HepG2 (cell line): ENCODE results near the gene FBXW2. TPM values are rescaled to one million over a fixed set of nuclear protein-coding genes. Genes with fewer than 3 reads are reported as not detected.

Source experiments
- DMAP1 ChIP-seq: IDR thresholded peaks from 2 replicates; pipeline ENCODE4 v1.6.1; 2016
- DPF2 ChIP-seq: sonication (generic); formaldehyde crosslinking; IDR thresholded peaks from 2 replicates; pipeline ENCODE4 v1.4.0; 2020; ENCODE audit warnings: mild to moderate bottlenecking, low read depth, missing genetic modification reagents, borderline replicate concordance
- EED ChIP-seq: sonication (generic); formaldehyde crosslinking; IDR thresholded peaks from 2 replicates; pipeline ENCODE4 v1.5.0; 2020; ENCODE audit warnings: mild to moderate bottlenecking, missing genetic modification reagents
- GATA4 ChIP-seq: sonication (generic); IDR thresholded peaks from 2 replicates; pipeline ENCODE4 v1.6.1; 2016; ENCODE audit warnings: antibody characterized with exemption, low read depth, borderline replicate concordance
- GATAD1 ChIP-seq: IDR thresholded peaks from 2 replicates; pipeline ENCODE4 v1.6.1; 2016; ENCODE audit warnings: missing genetic modification reagents, missing compliant biosample characterization
- HCFC1 ChIP-seq: fragments of 150-350 bp; IDR thresholded peaks from 2 replicates; pipeline ENCODE4 v1.6.1; 2014; ENCODE audit warnings: low read depth, low read length
- HNRNPLL ChIP-seq: fragments of 200-400 bp; formaldehyde crosslinking; IDR thresholded peaks from 2 replicates; pipeline ENCODE4 v1.6.1; 2017; ENCODE audit warnings: mild to moderate bottlenecking, low read depth, low read length; ENCODE audit not compliant: poor library complexity, severe bottlenecking
- ISX ChIP-seq: sonication (generic); formaldehyde crosslinking; conservative IDR thresholded peaks from 2 replicates; pipeline ENCODE4 v1.5.0; 2020; ENCODE audit warnings: missing genetic modification reagents
- MEF2D ChIP-seq: sonication (generic); formaldehyde crosslinking; IDR thresholded peaks from 2 replicates; pipeline ENCODE4 v1.5.1; 2020; ENCODE audit warnings: mild to moderate bottlenecking, missing genetic modification reagents
- MTF1 ChIP-seq: sonication (generic); formaldehyde crosslinking; IDR thresholded peaks from 2 replicates; pipeline ENCODE4 v1.5.0; 2020; ENCODE audit warnings: missing genetic modification reagents
- NFYC ChIP-seq: IDR thresholded peaks from 2 replicates; pipeline ENCODE4 v1.6.1; 2016; ENCODE audit warnings: missing genetic modification reagents, missing compliant biosample characterization
- PAF1 ChIP-seq: IDR thresholded peaks from 2 replicates; pipeline ENCODE4 v1.6.1; 2016; ENCODE audit warnings: missing genetic modification reagents, missing compliant biosample characterization
- PLRG1 ChIP-seq: fragments of 450-650 bp; conservative IDR thresholded peaks from 2 replicates; pipeline ENCODE4 v1.6.1; 2016
- POLR2AphosphoS2 ChIP-seq: IDR thresholded peaks from 2 replicates; pipeline ENCODE4 v1.6.1; 2011; ENCODE audit warnings: low read depth, low read length, improper control_type of control experiment
- PRPF4 ChIP-seq: fragments of 200-400 bp; formaldehyde crosslinking; IDR thresholded peaks from 2 replicates; pipeline ENCODE4 v1.6.1; 2016; ENCODE audit warnings: low read length, low read depth; ENCODE audit not compliant: poor library complexity, severe bottlenecking
- RAD51 ChIP-seq: fragments of 450-650 bp; IDR thresholded peaks from 2 replicates; pipeline ENCODE4 v1.6.1; 2016; ENCODE audit warnings: borderline replicate concordance
- RNF2 ChIP-seq: fragments of 450-650 bp; conservative IDR thresholded peaks from 2 replicates; pipeline ENCODE4 v1.6.1; 2016; ENCODE audit warnings: low read depth
- SMAD9 ChIP-seq: sonication (generic); formaldehyde crosslinking; IDR thresholded peaks from 2 replicates; pipeline ENCODE4 v1.5.1; 2020; ENCODE audit warnings: mild to moderate bottlenecking, missing genetic modification reagents
- THYN1 ChIP-seq: sonication (generic); formaldehyde crosslinking; IDR thresholded peaks from 2 replicates; pipeline ENCODE4 v1.8.1; 2023; ENCODE audit warnings: low read depth, mild to moderate bottlenecking, moderate library complexity, missing genetic modification reagents, borderline replicate concordance
- ZC3H4 ChIP-seq: sonication (generic); formaldehyde crosslinking; IDR thresholded peaks from 2 replicates; pipeline ENCODE4 v1.4.0; 2020; ENCODE audit warnings: missing genetic modification reagents, borderline replicate concordance
- ZIK1 ChIP-seq: sonication (generic); formaldehyde crosslinking; IDR thresholded peaks from 2 replicates; pipeline ENCODE4 v1.5.0; 2020; ENCODE audit warnings: mild to moderate bottlenecking, low read depth, missing genetic modification reagents, borderline replicate concordance
- ZNF256 ChIP-seq: sonication (generic); formaldehyde crosslinking; conservative IDR thresholded peaks from 2 replicates; pipeline ENCODE4 v1.4.0; 2020; ENCODE audit warnings: missing genetic modification reagents
- ZNF30 ChIP-seq: sonication (generic); formaldehyde crosslinking; IDR thresholded peaks from 2 replicates; pipeline ENCODE4 v1.5.0; 2020; ENCODE audit warnings: mild to moderate bottlenecking, missing genetic modification reagents
- ZNF510 ChIP-seq: sonication (generic); formaldehyde crosslinking; IDR thresholded peaks from 2 replicates; pipeline ENCODE4 v1.4.0; 2020; ENCODE audit warnings: low read depth, mild to moderate bottlenecking, missing genetic modification reagents
- ZNF569 ChIP-seq: sonication (generic); formaldehyde crosslinking; IDR thresholded peaks from 2 replicates; pipeline ENCODE4 v1.5.0; 2020; ENCODE audit warnings: mild to moderate bottlenecking, missing genetic modification reagents, moderate library complexity, borderline replicate concordance
- ZNF772 ChIP-seq: sonication (generic); formaldehyde crosslinking; IDR thresholded peaks from 2 replicates; pipeline ENCODE4 v1.5.0; 2020; ENCODE audit warnings: mild to moderate bottlenecking, missing genetic modification reagents
- polyA plus RNA-seq, 8 experiments: library from polyadenylated mRNA; depleted of rRNA in 3 of 8; stranded (reverse) in 7 of 8; unstranded in 1 of 8; fragments of >200 nt; fragmentation: Illumina TruSeq in 4 of 8; extraction: Trizol in 4 of 8; gene quantifications; 2 replicates each; pipeline versions ENCODE4 v1.2.1 to v1.2.3, GENCODE V29; 2011 to 2016; ENCODE audit warnings: low read depth in 4 of 8, missing spikeins in 1 of 8, mixed read lengths in 1 of 8; ENCODE audit not compliant: insufficient read depth in 1 of 8
- total RNA-seq, 5 experiments: library from RNA; depleted of rRNA; stranded (reverse); fragments of >200 nt; fragmentation: Illumina TruSeq; extraction: Trizol; gene quantifications; 2 replicates each; pipeline ENCODE4 v1.2.3, GENCODE V29; 2016; ENCODE audit warnings: low read depth in 1 of 5
- TF ChIP-seq, protein P1 (sequence below): sonication (generic); formaldehyde crosslinking; IDR thresholded peaks from 2 replicates; pipeline ENCODE4 v1.5.1; 2020; ENCODE audit warnings: missing genetic modification reagents, mild to moderate bottlenecking, borderline replicate concordance
- TF ChIP-seq, protein P2 (sequence below): sonication (generic); formaldehyde crosslinking; IDR thresholded peaks from 2 replicates; pipeline ENCODE4 v1.4.0; 2020; ENCODE audit warnings: missing genetic modification reagents, low read depth, mild to moderate bottlenecking, borderline replicate concordance
- TF ChIP-seq, protein P3 (sequence below): sonication (generic); formaldehyde crosslinking; IDR thresholded peaks from 2 replicates; pipeline ENCODE4 v1.8.1; 2023; ENCODE audit warnings: mild to moderate bottlenecking, missing genetic modification reagents
- TF ChIP-seq, protein P4 (sequence below): sonication (generic); formaldehyde crosslinking; IDR thresholded peaks from 2 replicates; pipeline ENCODE4 v1.5.0; 2020; ENCODE audit warnings: missing genetic modification reagents, mild to moderate bottlenecking, borderline replicate concordance

FBXW2 gene
- total and polyA plus RNA-seq, 2 of the 13 experiments (the other 11 are each of a cell fraction or from before 2014, with no cell fraction given): 35.4 to 43.1 TPM

- TF ChIP-seq POLR2AphosphoS2 (no peak), ZIK1 (CRISPR knock-in tag) (no peak), PLRG1 (no peak), EED (CRISPR knock-in tag) (no peak), SMAD9 (CRISPR knock-in tag) (no peak), GATA4 (no peak), ZNF772 (CRISPR knock-in tag) (no peak), ZNF569 (CRISPR knock-in tag) (no peak), PAF1 (no peak), ZNF30 (CRISPR knock-in tag) (no peak), HCFC1 (no peak), NFYC (CRISPR knock-in tag) (no peak), MEF2D (CRISPR knock-in tag) (no peak), MTF1 (CRISPR knock-in tag) (no peak), HNRNPLL (no peak), ZNF256 (CRISPR knock-in tag) (no peak), RAD51 (no peak), DMAP1 (peak; percentile 39; the same call in 1 of the 2 replicates), THYN1 (no peak), ZNF510 (CRISPR knock-in tag) (no peak), RNF2 (no peak), PRPF4 (no peak), ISX (CRISPR knock-in tag) (no peak), DPF2 (peak; percentile 16; the same call in 1 of the 2 replicates), ZC3H4 (CRISPR knock-in tag) (no peak), GATAD1 (0 out of 2 replicates have a peak, but pooled peaks have one; percentile 10)
- TF ChIP-seq, protein P1, sequence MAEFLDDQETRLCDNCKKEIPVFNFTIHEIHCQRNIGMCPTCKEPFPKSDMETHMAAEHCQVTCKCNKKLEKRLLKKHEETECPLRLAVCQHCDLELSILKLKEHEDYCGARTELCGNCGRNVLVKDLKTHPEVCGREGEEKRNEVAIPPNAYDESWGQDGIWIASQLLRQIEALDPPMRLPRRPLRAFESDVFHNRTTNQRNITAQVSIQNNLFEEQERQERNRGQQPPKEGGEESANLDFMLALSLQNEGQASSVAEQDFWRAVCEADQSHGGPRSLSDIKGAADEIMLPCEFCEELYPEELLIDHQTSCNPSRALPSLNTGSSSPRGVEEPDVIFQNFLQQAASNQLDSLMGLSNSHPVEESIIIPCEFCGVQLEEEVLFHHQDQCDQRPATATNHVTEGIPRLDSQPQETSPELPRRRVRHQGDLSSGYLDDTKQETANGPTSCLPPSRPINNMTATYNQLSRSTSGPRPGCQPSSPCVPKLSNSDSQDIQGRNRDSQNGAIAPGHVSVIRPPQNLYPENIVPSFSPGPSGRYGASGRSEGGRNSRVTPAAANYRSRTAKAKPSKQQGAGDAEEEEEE (CRISPR knock-in tag): no peak
- TF ChIP-seq, protein P2, sequence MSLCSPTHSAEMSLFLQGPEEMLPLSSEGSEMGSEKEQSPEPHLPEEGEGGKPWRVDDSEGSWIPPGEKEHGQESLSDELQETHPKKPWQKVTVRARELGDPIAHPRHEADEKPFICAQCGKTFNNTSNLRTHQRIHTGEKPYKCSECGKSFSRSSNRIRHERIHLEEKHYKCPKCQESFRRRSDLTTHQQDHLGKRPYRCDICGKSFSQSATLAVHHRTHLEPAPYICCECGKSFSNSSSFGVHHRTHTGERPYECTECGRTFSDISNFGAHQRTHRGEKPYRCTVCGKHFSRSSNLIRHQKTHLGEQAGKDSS: no peak
- TF ChIP-seq, protein P3, sequence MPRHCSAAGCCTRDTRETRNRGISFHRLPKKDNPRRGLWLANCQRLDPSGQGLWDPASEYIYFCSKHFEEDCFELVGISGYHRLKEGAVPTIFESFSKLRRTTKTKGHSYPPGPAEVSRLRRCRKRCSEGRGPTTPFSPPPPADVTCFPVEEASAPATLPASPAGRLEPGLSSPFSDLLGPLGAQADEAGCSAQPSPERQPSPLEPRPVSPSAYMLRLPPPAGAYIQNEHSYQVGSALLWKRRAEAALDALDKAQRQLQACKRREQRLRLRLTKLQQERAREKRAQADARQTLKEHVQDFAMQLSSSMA (CRISPR knock-in tag): no peak
- TF ChIP-seq, protein P4, sequence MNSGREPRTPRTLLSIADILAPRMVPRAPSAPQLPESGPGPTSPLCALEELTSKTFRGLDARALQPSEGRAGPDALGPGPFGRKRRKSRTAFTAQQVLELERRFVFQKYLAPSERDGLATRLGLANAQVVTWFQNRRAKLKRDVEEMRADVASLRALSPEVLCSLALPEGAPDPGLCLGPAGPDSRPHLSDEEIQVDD (CRISPR knock-in tag): no peak
These were observed 57.6 kb downstream of the FBXW2 start (continued) for GRCh38 chr9:120735415-120736126.
